Stimulated activated CD8-positive, alpha-beta memory T cell treated with anti-CD3 and anti-CD28 coated beads, Interleukin-7, amount 100 ng/mL, for 1 hour (primary cell): Measurements from ENCODE around the gene SOAT2.
A peak's percentile ranks its signal among the peaks of the same experiment; 100 is the strongest.
"Not testable (repeated sequence)": the region's sequence is repeated elsewhere in the genome, so short reads cannot be mapped to it uniquely, and the experiment has no call there.

Experiments used
- DNase-seq, 2 donors: peaks; one replicate each; pipeline ENCODE4 v3.0.0-alpha.2; 2020; ENCODE audit warnings: low read depth in 2 of 2

The SOAT2 gene

GRCh38 chr12:53147181-53147580 is 43.9 kb downstream of the SOAT2 start:
- no peak for DNase-seq

GRCh38 chr12:53147653-53148052 is 44.4 kb downstream of the SOAT2 start:
- no peak for DNase-seq

GRCh38 chr12:53151039-53151438 is 47.8 kb downstream of the SOAT2 start:
- DNase-seq = no peak

GRCh38 chr12:53152390-53152789 is 49.1 kb downstream of the SOAT2 start:
- no peak for DNase-seq

GRCh38 chr12:53159195-53159839 is 56.0 kb downstream of the SOAT2 start:
- peak; percentile 82 to 85 for DNase-seq

GRCh38 chr12:53160000-53160399 is 56.7 kb downstream of the SOAT2 start:
- DNase-seq = no peak

- DNase-seq = no peak
These were observed 57.4 kb downstream of the SOAT2 start for GRCh38 chr12:53160673-53161072.

GRCh38 chr12:53161119-53161911 is 58.0 kb downstream of the SOAT2 start:
- DNase-seq = no peak

GRCh38 chr12:53163008-53163407 is 59.7 kb downstream of the SOAT2 start:
- not testable (repeated sequence) for DNase-seq

- DNase-seq = no peak
These were observed 63.6 kb downstream of the SOAT2 start for GRCh38 chr12:53166837-53167236.

- DNase-seq = no peak
These were observed 66.4 kb downstream of the SOAT2 start for GRCh38 chr12:53169644-53170043.

GRCh38 chr12:53170215-53170614 is 66.9 kb downstream of the SOAT2 start:
- DNase-seq = no peak

- DNase-seq = no peak
These were observed 67.8 kb downstream of the SOAT2 start for GRCh38 chr12:53170876-53171724.

GRCh38 chr12:53171725-53172329 is 68.5 kb downstream of the SOAT2 start:
- DNase-seq = no peak

GRCh38 chr12:53172352-53172751 is 69.1 kb downstream of the SOAT2 start:
- DNase-seq = no peak

GRCh38 chr12:53173085-53173715 is 69.9 kb downstream of the SOAT2 start:
- no peak for DNase-seq
